Measurements from ENCODE around the gene FSD1L. TPM values are rescaled to one million over a fixed set of nuclear protein-coding genes. Genes with fewer than 3 reads are reported as not detected.

Gene FSD1L
- total RNA-seq, 1 experiment from 2014 or later: 5.6 TPM

DNA sequence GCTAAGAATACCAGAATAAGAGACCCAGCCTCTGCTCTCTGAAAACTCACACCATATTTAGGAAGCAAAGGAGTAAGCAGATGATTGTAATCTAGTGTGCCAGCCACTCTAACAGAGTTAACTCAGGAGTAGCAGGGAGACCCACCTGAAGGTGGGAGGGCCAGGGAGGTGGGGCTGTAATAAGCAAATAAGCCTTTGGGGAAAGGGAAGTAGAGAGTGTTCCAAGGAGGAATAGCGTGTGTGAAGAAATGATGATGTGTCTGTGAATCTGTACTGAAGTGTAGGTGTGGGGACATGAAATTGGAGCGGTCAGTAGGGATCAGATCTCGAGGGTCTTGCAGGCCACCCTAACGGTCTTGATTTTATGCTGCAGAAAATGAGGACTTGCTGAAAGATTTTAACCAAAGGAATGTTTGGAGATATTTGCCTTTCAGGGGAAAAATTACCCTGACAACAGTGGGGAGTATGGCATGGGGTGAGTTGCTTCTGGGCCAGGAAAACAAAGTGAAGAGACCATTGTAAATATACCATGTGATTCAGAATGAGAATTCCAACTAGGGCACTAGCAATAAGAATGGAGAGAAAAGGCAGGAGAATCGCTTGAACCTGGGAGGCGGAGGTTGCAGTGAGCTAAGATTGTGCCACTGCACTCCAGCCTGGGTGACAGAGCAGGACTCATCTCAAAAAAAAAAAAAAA lies 44.1 kb upstream of the FSD1L start:
- intact Hi-C loops (cut with micrococcal nuclease; ENCODE audit: unreplicated experiment): no loop called here
- Histone ChIP-seq H3K27me3 (ENCODE audit: insufficient read depth, low read depth) (no peaks in the 10 kb centered on the region), H3K9me3 (ENCODE audit: insufficient read depth, low read depth) (no peaks in the 10 kb centered on the region), H3K4me2 (no peak overlapping the region), H3K36me3 (ENCODE audit: low read depth) (no peaks in the 10 kb centered on the region), H3K4me1 (replicated peaks; ENCODE audit: insufficient read depth) (no peaks in the 10 kb centered on the region), H3K4me3 (no peak overlapping the region), H3K79me2 (ENCODE audit: low read depth) (no peaks in the 10 kb centered on the region), H2AFZ (no peak overlapping the region), H3K9me2 (ENCODE audit: insufficient read depth) (no peaks in the 10 kb centered on the region), H4K20me1 (ENCODE audit: insufficient read depth) (no peaks in the 10 kb centered on the region), H3K27ac (no peak overlapping the region), H3F3A (ENCODE audit: insufficient read depth, low read depth) (no peaks in the 10 kb centered on the region)
- DNase-seq: no peak
- BruUV-seq (replicated peaks): no TSS peak
- POLR2A ChIA-PET (ENCODE audit: unreplicated experiment): no interaction called here
- CTCF ChIA-PET: interaction anchor here (0.6 kb wide), 2 partner anchors 107 to 156 kb away, joined by 3 to 4 read pairs; no protein-coding TSS in a partner anchor
- TF ChIP-seq EZH2 (IDR thresholded peaks at IDR 0.05; ENCODE audit: low read depth): no peak
- TF ChIP-seq, protein P1, sequence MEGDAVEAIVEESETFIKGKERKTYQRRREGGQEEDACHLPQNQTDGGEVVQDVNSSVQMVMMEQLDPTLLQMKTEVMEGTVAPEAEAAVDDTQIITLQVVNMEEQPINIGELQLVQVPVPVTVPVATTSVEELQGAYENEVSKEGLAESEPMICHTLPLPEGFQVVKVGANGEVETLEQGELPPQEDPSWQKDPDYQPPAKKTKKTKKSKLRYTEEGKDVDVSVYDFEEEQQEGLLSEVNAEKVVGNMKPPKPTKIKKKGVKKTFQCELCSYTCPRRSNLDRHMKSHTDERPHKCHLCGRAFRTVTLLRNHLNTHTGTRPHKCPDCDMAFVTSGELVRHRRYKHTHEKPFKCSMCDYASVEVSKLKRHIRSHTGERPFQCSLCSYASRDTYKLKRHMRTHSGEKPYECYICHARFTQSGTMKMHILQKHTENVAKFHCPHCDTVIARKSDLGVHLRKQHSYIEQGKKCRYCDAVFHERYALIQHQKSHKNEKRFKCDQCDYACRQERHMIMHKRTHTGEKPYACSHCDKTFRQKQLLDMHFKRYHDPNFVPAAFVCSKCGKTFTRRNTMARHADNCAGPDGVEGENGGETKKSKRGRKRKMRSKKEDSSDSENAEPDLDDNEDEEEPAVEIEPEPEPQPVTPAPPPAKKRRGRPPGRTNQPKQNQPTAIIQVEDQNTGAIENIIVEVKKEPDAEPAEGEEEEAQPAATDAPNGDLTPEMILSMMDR (conservative IDR thresholded peaks at IDR 0.05): no peak

DNA sequence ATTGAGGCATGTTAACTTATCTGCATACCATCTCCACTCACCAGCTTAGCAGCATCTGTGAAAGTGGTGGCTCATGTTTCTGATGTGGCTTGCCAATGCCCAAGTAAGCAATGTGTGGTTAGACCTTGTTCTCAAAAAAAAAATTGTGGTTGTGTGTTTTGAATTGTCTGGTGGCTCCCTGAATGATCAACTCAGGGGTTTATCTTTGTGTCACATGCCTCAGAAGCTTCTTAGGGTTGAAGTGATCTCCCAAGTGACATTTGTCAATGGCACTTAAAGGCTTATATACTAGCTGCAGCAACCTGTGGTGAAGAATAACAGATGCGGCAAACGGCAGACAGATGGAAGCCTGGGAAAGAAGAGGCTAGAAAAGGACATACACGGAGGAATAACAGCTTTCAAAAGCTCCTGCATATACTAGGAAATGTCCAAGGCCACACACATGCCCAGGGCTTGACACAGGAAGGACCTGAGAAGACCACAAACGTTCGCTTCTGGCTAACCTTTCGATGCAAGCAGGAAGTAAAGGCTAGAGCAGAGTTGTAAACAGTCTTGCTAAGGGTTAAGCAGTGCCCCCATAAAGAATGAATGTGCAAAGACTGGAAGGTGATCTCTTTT lies 42.2 kb upstream of the FSD1L start:
- Histone ChIP-seq H3K27ac (no peak overlapping the region), H3K4me1 (replicated peaks; ENCODE audit: insufficient read depth) (no peaks in the 10 kb centered on the region), H3K4me2 (no peak overlapping the region), H3K9me3 (ENCODE audit: insufficient read depth, low read depth) (peaks cover 4% of the 10 kb centered on the region; the same call in 1 of the 2 replicates), H3K36me3 (ENCODE audit: low read depth) (no peaks in the 10 kb centered on the region), H3F3A (ENCODE audit: insufficient read depth, low read depth) (no peaks in the 10 kb centered on the region), H3K9me2 (ENCODE audit: insufficient read depth) (no peaks in the 10 kb centered on the region), H2AFZ (no peak overlapping the region), H4K20me1 (ENCODE audit: insufficient read depth) (no peaks in the 10 kb centered on the region), H3K79me2 (ENCODE audit: low read depth) (no peaks in the 10 kb centered on the region), H3K27me3 (ENCODE audit: insufficient read depth, low read depth) (no peaks in the 10 kb centered on the region), H3K4me3 (no peak overlapping the region)
- ChIA-PET POLR2A (ENCODE audit: unreplicated experiment) (no interaction called here), CTCF (interaction anchor here (0.6 to 0.7 kb wide), 2 partner anchors 28 to 41 kb away, joined by 3 to 4 read pairs; no protein-coding TSS in a partner anchor)
- no peak for TF ChIP-seq EZH2 (IDR thresholded peaks at IDR 0.05; ENCODE audit: low read depth)
- TF ChIP-seq, protein P1 (conservative IDR thresholded peaks at IDR 0.05): no peak
- no TSS peak for BruUV-seq (replicated peaks)
- no peak for DNase-seq
- intact Hi-C loops (cut with micrococcal nuclease; ENCODE audit: unreplicated experiment): no loop called here

DNA sequence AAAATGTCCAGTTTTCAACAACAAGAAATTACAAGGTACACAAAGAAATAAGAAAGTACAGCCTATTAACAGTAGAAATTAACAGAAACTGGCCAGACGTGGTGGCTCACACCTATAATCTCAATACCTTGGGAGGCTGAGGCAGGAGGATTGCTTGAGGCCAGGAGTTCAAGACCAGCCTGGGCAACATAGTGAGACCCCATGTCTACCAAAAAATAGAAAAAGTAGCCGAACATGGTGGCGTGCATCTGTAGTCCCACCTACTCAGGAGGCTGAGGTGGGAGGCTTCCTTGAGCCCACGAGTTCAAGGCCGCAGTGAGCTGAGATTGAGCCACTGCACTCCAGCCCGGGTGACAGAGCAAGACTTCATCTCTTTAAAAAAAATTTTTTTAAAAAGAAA lies 41.5 kb upstream of the FSD1L start:
- DNase-seq: no peak
- TF ChIP-seq, protein P1 (conservative IDR thresholded peaks at IDR 0.05): no peak
- TF ChIP-seq EZH2 (IDR thresholded peaks at IDR 0.05; ENCODE audit: low read depth): no peak
- H3K4me1 ChIP-seq (replicated peaks; ENCODE audit: insufficient read depth): no peaks in the 10 kb centered on the region
- H3K9me3 ChIP-seq (ENCODE audit: insufficient read depth, low read depth): peaks cover 4% of the 10 kb centered on the region; the same call in 1 of the 2 replicates
- no peaks in the 10 kb centered on the region for H3K27me3 ChIP-seq (ENCODE audit: insufficient read depth, low read depth)
- H3K4me3 ChIP-seq: no peak overlapping the region
- H3K27ac ChIP-seq: no peak overlapping the region
- no peak overlapping the region for H3K4me2 ChIP-seq
- no TSS peak for BruUV-seq (replicated peaks)
- H3K36me3 ChIP-seq (ENCODE audit: low read depth): no peaks in the 10 kb centered on the region
- intact Hi-C loops (cut with micrococcal nuclease; ENCODE audit: unreplicated experiment): no loop called here
- no peaks in the 10 kb centered on the region for H3K79me2 ChIP-seq (ENCODE audit: low read depth)
- ChIA-PET CTCF (no interaction called here), POLR2A (ENCODE audit: unreplicated experiment) (no interaction called here)
- H3F3A ChIP-seq (ENCODE audit: insufficient read depth, low read depth): no peaks in the 10 kb centered on the region
- H4K20me1 ChIP-seq (ENCODE audit: insufficient read depth): no peaks in the 10 kb centered on the region
- no peaks in the 10 kb centered on the region for H3K9me2 ChIP-seq (ENCODE audit: insufficient read depth)
- no peak overlapping the region for H2AFZ ChIP-seq

All from PC-9 (cell line).